CD1c-positive myeloid dendritic cell (primary cell): Measurements from ENCODE around the gene NDUFA8.

Experiments
- DNase-seq: peaks from one replicate; pipeline ENCODE4 v3.0.0-alpha.2; 2016; ENCODE audit errors: extremely low spot score

NDUFA8 gene

GRCh38 chr9:122159026-122159924 lies at the start of gene NDUFA8, which contains the start of gene MORN5:
NDUFA8 (minus strand) TSS chr9:122159779; CDS start chr9:122159677, 102 bp downstream.
MORN5 (plus strand) TSS chr9:122159908; CDS start chr9:122159973, 65 bp downstream.
- peak; percentile 98 for DNase-seq

- no peak for DNase-seq
Observed at GRCh38 chr9:122207096-122207495, 47.5 kb upstream of the NDUFA8 start.

- DNase-seq = no peak
Observed at GRCh38 chr9:122206118-122207046, 46.8 kb upstream of the NDUFA8 start.

GRCh38 chr9:122205176-122205575 lies 45.6 kb upstream of the NDUFA8 start:
- no peak for DNase-seq

- no peak for DNase-seq
Observed at GRCh38 chr9:122204491-122204890, 44.9 kb upstream of the NDUFA8 start.

GRCh38 chr9:122204055-122204454 lies 44.5 kb upstream of the NDUFA8 start:
- DNase-seq = no peak

- no peak for DNase-seq
Observed at GRCh38 chr9:122202111-122202510, 42.5 kb upstream of the NDUFA8 start.

GRCh38 chr9:122201641-122202040 lies 42.1 kb upstream of the NDUFA8 start:
- DNase-seq = no peak

GRCh38 chr9:122200960-122201595 lies 41.5 kb upstream of the NDUFA8 start:
- no peak for DNase-seq

- no peak for DNase-seq
Observed at GRCh38 chr9:122197882-122198281, 38.3 kb upstream of the NDUFA8 start.

- no peak for DNase-seq
Observed at GRCh38 chr9:122197426-122197825, 37.8 kb upstream of the NDUFA8 start.

GRCh38 chr9:122195875-122196274 lies 36.3 kb upstream of the NDUFA8 start:
- no peak for DNase-seq

- no peak for DNase-seq
Observed at GRCh38 chr9:122193651-122194050, 34.1 kb upstream of the NDUFA8 start.

- no peak for DNase-seq
Observed at GRCh38 chr9:122192914-122193525, 33.4 kb upstream of the NDUFA8 start.

GRCh38 chr9:122192261-122192875 lies 32.8 kb upstream of the NDUFA8 start:
- no peak for DNase-seq

GRCh38 chr9:122191584-122191983 lies 32.0 kb upstream of the NDUFA8 start:
- DNase-seq = no peak

- no peak for DNase-seq
Observed at GRCh38 chr9:122190597-122191381, 31.2 kb upstream of the NDUFA8 start.

GRCh38 chr9:122188369-122188768 lies 28.8 kb upstream of the NDUFA8 start:
- no peak for DNase-seq

- DNase-seq = no peak
Observed at GRCh38 chr9:122186777-122187470, 27.3 kb upstream of the NDUFA8 start.

- no peak for DNase-seq
Observed at GRCh38 chr9:122186301-122186700, 26.7 kb upstream of the NDUFA8 start.
